GM18951 (cell line): ENCODE measurements around the gene RAP1GAP.

ENCODE experiments used
- POLR2A ChIP-seq: IDR thresholded peaks from 4 replicates; pipeline ENCODE4 v1.6.1; 2011; ENCODE audit warnings: mild to moderate bottlenecking; ENCODE audit not compliant: insufficient read length, insufficient read depth; ENCODE audit errors: extremely low read depth
- in situ Hi-C: fragments of 300-500 bp; cut with MboI; formaldehyde crosslinking; loops from one replicate; pipeline ENCODE4 v1.12.0; 2022; ENCODE audit warnings: low sequenced_read_pairs, mixed read lengths, inconsistent platforms; ENCODE audit not compliant: unreplicated experiment

Gene RAP1GAP

GRCh38 chr1:21607549-21608529 is 61.3 kb downstream of the RAP1GAP start:
- no peak for TF ChIP-seq POLR2A
- in situ Hi-C loops = no loop called here

- in situ Hi-C loops = no loop called here
These were observed 63.0 kb downstream of the RAP1GAP start for GRCh38 chr1:21605964-21606705.

GRCh38 chr1:21605012-21605715 is 64.0 kb downstream of the RAP1GAP start:
- TF ChIP-seq POLR2A = no peak
- in situ Hi-C loops = no loop called here

More at GRCh38 chr1:21605964-21606705, 63.0 kb downstream of the RAP1GAP start:
- TF ChIP-seq POLR2A = no peak

- TF ChIP-seq POLR2A = no peak
- in situ Hi-C loops = no loop called here
These were observed 64.8 kb downstream of the RAP1GAP start for GRCh38 chr1:21604208-21604957.

- TF ChIP-seq POLR2A = no peak
- in situ Hi-C loops = no loop called here
These were observed 65.7 kb downstream of the RAP1GAP start for GRCh38 chr1:21603177-21604138.

DNA sequence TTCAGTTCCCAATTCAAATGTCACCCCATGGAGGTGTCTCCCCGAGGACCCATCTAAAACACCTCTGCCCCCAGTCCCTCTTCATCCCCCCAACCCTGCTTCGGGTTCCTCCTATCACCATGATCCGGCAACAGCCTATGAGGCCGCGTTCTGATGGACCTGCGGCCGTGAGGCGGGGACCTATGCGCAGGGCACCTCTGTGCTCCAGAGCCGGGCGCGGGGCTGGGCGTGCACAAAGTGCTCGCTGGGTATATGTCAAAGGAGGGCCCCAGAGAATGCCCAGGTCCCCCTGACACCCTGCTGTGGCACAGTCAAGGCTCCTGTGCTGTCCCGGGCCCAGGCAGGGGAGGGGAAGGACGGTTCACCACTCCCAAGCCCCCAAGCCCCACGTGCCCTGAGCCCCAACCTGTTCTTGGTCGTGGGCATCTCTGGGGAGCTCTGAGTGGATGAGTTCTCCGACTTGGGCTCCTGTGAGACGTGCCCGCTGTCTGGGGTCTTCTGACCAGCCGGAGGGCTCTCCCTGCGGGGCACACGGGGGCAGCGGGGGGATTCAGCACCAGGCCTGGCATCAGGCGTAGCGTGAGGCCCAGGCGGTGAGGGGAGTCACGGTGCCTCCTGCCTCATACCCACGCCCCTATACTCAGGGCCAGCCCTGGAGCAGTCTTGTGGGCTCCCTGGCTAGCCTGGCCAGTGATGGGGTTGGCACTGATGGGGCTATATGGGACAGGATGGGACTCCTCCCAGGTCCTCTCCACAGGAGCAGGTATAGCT is 67.7 kb downstream of the RAP1GAP start:
- in situ Hi-C loops = no loop called here

GRCh38 chr1:21599402-21599801 is 69.8 kb downstream of the RAP1GAP start:
- in situ Hi-C loops = no loop called here
- no peak for TF ChIP-seq POLR2A

More for the DNA sequence above, 67.7 kb downstream of the RAP1GAP start:
- no peak for TF ChIP-seq POLR2A

DNA sequence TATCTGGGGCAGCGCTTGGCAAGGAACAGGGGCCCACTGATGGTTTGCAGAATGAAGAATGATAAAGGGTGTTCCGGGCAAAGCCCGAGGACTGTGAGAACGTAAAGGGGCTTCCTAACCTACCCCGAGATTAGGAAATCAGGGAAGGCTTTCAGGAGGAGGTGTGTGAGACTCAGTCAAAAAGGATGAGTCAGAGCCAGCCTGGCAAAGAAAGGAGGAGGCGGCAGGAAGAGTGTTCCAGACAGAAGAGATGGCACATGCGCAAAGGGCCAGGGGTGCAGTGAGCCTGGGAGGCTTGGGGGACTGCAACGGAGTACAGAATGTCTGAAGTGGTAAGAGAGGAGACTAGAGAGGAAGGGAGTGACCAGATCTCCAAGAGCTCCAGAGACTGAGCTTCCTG is 70.3 kb downstream of the RAP1GAP start:
- no peak for TF ChIP-seq POLR2A
- in situ Hi-C loops = no loop called here

- TF ChIP-seq POLR2A = no peak
These were observed 70.7 kb downstream of the RAP1GAP start for GRCh38 chr1:21598417-21598816.

DNA sequence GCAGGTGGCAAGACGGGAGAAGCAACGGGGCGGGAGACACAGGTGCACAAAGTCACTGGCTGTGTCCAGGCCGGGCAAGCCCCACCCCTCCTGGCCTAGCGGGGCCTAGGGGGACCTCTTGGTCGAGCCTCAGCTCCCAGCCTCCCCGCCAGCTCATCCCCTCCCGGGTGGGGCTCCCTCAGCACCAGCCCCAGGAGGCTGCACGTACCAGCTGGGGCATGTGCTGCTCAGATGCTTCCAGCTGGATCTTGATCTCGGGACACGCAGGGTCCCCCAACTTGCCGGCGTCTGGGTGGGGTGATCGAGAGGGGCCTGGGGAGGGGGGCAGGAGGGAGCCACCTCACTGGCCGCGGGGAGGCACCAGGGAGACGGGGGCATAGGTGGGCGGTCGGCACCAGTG is 71.4 kb downstream of the RAP1GAP start:
- in situ Hi-C loops = no loop called here
- no peak for TF ChIP-seq POLR2A

More at GRCh38 chr1:21598417-21598816, 70.7 kb downstream of the RAP1GAP start:
- in situ Hi-C loops = no loop called here

- no peak for TF ChIP-seq POLR2A
- in situ Hi-C loops = no loop called here
These were observed 72.5 kb downstream of the RAP1GAP start for GRCh38 chr1:21596628-21597027.
